H1 (cell line): ENCODE measurements around the gene GTF2B. TPM values are rescaled to one million over a fixed set of nuclear protein-coding genes. Genes with fewer than 3 reads are reported as not detected.

Source experiments
- CTCF ChIA-PET: fragments of 300-600 bp; sonication (Branson Sonifier 250); formaldehyde crosslinking; loops from one replicate; lab custom pipeline; 2021; ENCODE audit not compliant: partially characterized antibody; lab: Charles Lee
- POLR2A ChIA-PET: fragments of 300-600 bp; sonication (Branson Sonifier 250); formaldehyde crosslinking; loops from one replicate; lab custom pipeline; 2021; ENCODE audit warnings: inconsistent platforms; ENCODE audit not compliant: partially characterized antibody; lab: Charles Lee
- DNase-seq, 2 experiments: peaks; one replicate each; pipeline versions ENCODE4 v3.0.0 to v3.0.0-alpha.2; 2010 to 2022; ENCODE audit warnings: low spot score in 2 of 2, low read depth in 1 of 2, mixed read lengths in 1 of 2
- FAIRE-seq: peaks from 2 replicates; lab custom pipeline; 2011; peaks lifted over from hg19 to GRCh38; lab: Jason Lieb, UNC
- H2AFZ ChIP-seq: 2 replicates; pipeline ENCODE4 v1.8.1; 2012; ENCODE audit warnings: low read length, inconsistent platforms
- H2AK5ac ChIP-seq: 2 replicates; pipeline ENCODE4 v1.6.1; 2013; ENCODE audit warnings: low read depth, low read length
- H2BK120ac ChIP-seq: replicated peaks from 2 replicates; pipeline ENCODE3; 2013; ENCODE audit warnings: low read depth, low read length, inconsistent platforms
- H2BK12ac ChIP-seq: 2 replicates; pipeline ENCODE4 v1.6.1; 2013; ENCODE audit warnings: low read depth, low read length
- H2BK15ac ChIP-seq: 2 replicates; pipeline ENCODE4 v1.6.1; 2013; ENCODE audit warnings: low read length
- H2BK20ac ChIP-seq: 2 replicates; pipeline ENCODE4 v1.6.1; 2013; ENCODE audit warnings: low read length
- H2BK5ac ChIP-seq: 2 replicates; pipeline ENCODE4 v1.6.1; 2013; ENCODE audit warnings: low read depth, low read length
- H3K14ac ChIP-seq: 2 replicates; pipeline ENCODE4 v1.6.1; 2013; ENCODE audit warnings: inconsistent platforms; ENCODE audit not compliant: insufficient read length
- H3K18ac ChIP-seq: 2 replicates; pipeline ENCODE4 v1.6.1; 2013; ENCODE audit warnings: low read length; ENCODE audit errors: extremely low read depth
- H3K23ac ChIP-seq: 2 replicates; pipeline ENCODE4 v1.6.1; 2013; ENCODE audit warnings: inconsistent platforms; ENCODE audit not compliant: insufficient read length
- H3K23me2 ChIP-seq: 2 replicates; pipeline ENCODE4 v1.6.1; 2013; ENCODE audit warnings: low read depth, low read length
- H3K27ac ChIP-seq: 2 replicates; pipeline ENCODE4 v1.6.1; 2011; ENCODE audit warnings: low read depth, low read length, inconsistent platforms
- H3K27me3 ChIP-seq, 4 experiments: replicated peaks in 1 of 4; 1 replicate in 1 of 4; 2 replicates in 3 of 4; pipeline versions ENCODE4 v1.6.1 to v1.8.1; 2011 to 2013; ENCODE audit warnings: low read length in 3 of 4, mild to moderate bottlenecking in 3 of 4, inconsistent platforms in 2 of 4, mixed read lengths in 2 of 4, moderate library complexity in 1 of 4; ENCODE audit not compliant: control insufficient read depth in 3 of 4, insufficient read depth in 3 of 4; ENCODE audit errors: extremely low read depth in 1 of 4
- H3K36me3 ChIP-seq, 4 experiments: 2 replicates each; pipeline versions ENCODE4 v1.6.1 to v1.8.1; 2011 to 2013; ENCODE audit warnings: mild to moderate bottlenecking in 4 of 4, low read length in 3 of 4, moderate library complexity in 2 of 4, control low read depth in 1 of 4, inconsistent platforms in 1 of 4; ENCODE audit not compliant: insufficient read depth in 4 of 4, control insufficient read depth in 2 of 4
- H3K4ac ChIP-seq: replicated peaks from 2 replicates; pipeline ENCODE3; 2013; ENCODE audit warnings: low read length, low read depth, mixed read lengths, inconsistent platforms; ENCODE audit not compliant: insufficient read length
- H3K4me1 ChIP-seq, 4 experiments: replicated peaks in 1 of 4; 1 replicate in 1 of 4; 2 replicates in 3 of 4; pipeline versions ENCODE4 v1.6.1 to v1.8.1; 2011 to 2013; ENCODE audit warnings: low read length in 3 of 4, inconsistent platforms in 2 of 4, mixed read lengths in 1 of 4; ENCODE audit not compliant: insufficient read depth in 4 of 4, control insufficient read depth in 3 of 4
- H3K4me2 ChIP-seq, 2 experiments: 2 replicates each; pipeline versions ENCODE4 v1.6.1 to v1.8.1; 2011 to 2013; ENCODE audit warnings: low read depth in 2 of 2, low read length in 2 of 2, control low read depth in 1 of 2, inconsistent platforms in 1 of 2, mild to moderate bottlenecking in 1 of 2; ENCODE audit not compliant: insufficient read depth in 1 of 2
- H3K4me3 ChIP-seq, 4 experiments: fragments of 200-600, 300-600 bp in 1 of 4; sonication (generic), shearing (Covaris generic), sonication (Bioruptor Twin) in 1 of 4; 2 replicates each; pipeline versions ENCODE4 v1.5.1 to v1.8.1; 2011 to 2016; ENCODE audit warnings: low read length in 4 of 4, low read depth in 3 of 4, control low read depth in 2 of 4, inconsistent platforms in 2 of 4, mild to moderate bottlenecking in 2 of 4, mixed read lengths in 1 of 4, moderate library complexity in 1 of 4; ENCODE audit not compliant: insufficient read depth in 2 of 4; ENCODE audit errors: extremely low read depth in 1 of 4
- H3K56ac ChIP-seq: replicated peaks from 2 replicates; pipeline ENCODE3; 2013; ENCODE audit warnings: low read depth, mild to moderate bottlenecking, mixed read lengths, low read length, inconsistent platforms; ENCODE audit not compliant: insufficient read length
- H3K79me1 ChIP-seq: 2 replicates; pipeline ENCODE4 v1.6.1; 2013; ENCODE audit warnings: low read depth, low read length, control low read depth
- H3K79me2 ChIP-seq, 2 experiments: 2 replicates each; pipeline versions ENCODE4 v1.6.1 to v1.8.1; 2012 to 2013; ENCODE audit warnings: low read length in 2 of 2, mild to moderate bottlenecking in 2 of 2, inconsistent platforms in 1 of 2; ENCODE audit not compliant: insufficient read depth in 2 of 2, control insufficient read depth in 1 of 2
- H3K9ac ChIP-seq, 4 experiments: replicated peaks in 1 of 4; 1 replicate in 1 of 4; 2 replicates in 3 of 4; pipeline versions ENCODE4 v1.6.1 to v1.8.1; 2011 to 2013; ENCODE audit warnings: low read depth in 3 of 4, low read length in 3 of 4, control low read depth in 2 of 4, mild to moderate bottlenecking in 2 of 4, moderate library complexity in 2 of 4, inconsistent platforms in 1 of 4; ENCODE audit errors: extremely low read depth in 1 of 4
- H3K9me3 ChIP-seq, 2 experiments: 2 replicates each; pipeline versions ENCODE4 v1.6.1 to v1.8.1; 2012 to 2013; ENCODE audit warnings: mild to moderate bottlenecking in 2 of 2, moderate library complexity in 2 of 2, control low read depth in 1 of 2, inconsistent platforms in 1 of 2, low read depth in 1 of 2, low read length in 1 of 2, mixed read lengths in 1 of 2; ENCODE audit not compliant: insufficient read depth in 2 of 2
- H4K20me1 ChIP-seq, 2 experiments: replicated peaks in 1 of 2; 2 replicates each; pipeline versions ENCODE3 to v1.8.1; 2011 to 2013; ENCODE audit warnings: inconsistent platforms in 2 of 2, low read length in 2 of 2, mild to moderate bottlenecking in 1 of 2; ENCODE audit not compliant: insufficient read depth in 2 of 2, control insufficient read depth in 1 of 2
- H4K5ac ChIP-seq: 2 replicates; pipeline ENCODE4 v1.6.1; 2013; ENCODE audit warnings: low read length, low read depth, mixed read lengths, inconsistent platforms; ENCODE audit not compliant: insufficient read length
- H4K8ac ChIP-seq: 2 replicates; pipeline ENCODE4 v1.8.0; 2013; ENCODE audit warnings: mild to moderate bottlenecking, moderate library complexity, low read length, inconsistent platforms; ENCODE audit not compliant: insufficient read depth; ENCODE audit errors: extremely low read depth
- H4K91ac ChIP-seq: replicated peaks from 2 replicates; pipeline ENCODE3; 2013; ENCODE audit warnings: low read length, mixed read lengths, inconsistent platforms; ENCODE audit not compliant: insufficient read length
- BRCA1 ChIP-seq: IDR thresholded peaks from 2 replicates; pipeline ENCODE4 v1.6.1; 2012; ENCODE audit warnings: low read depth, low read length, improper control_type of control experiment
- CTCF ChIP-seq, 3 experiments: IDR thresholded peaks; 1 replicate in 2 of 3; 2 replicates in 1 of 3; pipeline versions ENCODE4 v1.5.1 to v1.6.1; 2011; ENCODE audit warnings: low read length in 3 of 3, mild to moderate bottlenecking in 3 of 3, inconsistent platforms in 2 of 3, low read depth in 1 of 3, moderate library complexity in 1 of 3; ENCODE audit not compliant: insufficient read depth in 1 of 3; ENCODE audit errors: control extremely low read depth in 1 of 3
- EGR1 ChIP-seq: IDR thresholded peaks from 2 replicates; pipeline ENCODE4 v1.6.1; 2011; ENCODE audit warnings: low read depth, low read length, borderline replicate concordance
- GABPA ChIP-seq: IDR thresholded peaks from 2 replicates; pipeline ENCODE4 v1.6.1; 2011; ENCODE audit warnings: mild to moderate bottlenecking, low read length, moderate library complexity, borderline replicate concordance; ENCODE audit not compliant: insufficient read depth
- JUND ChIP-seq: IDR thresholded peaks from 2 replicates; pipeline ENCODE4 v1.6.1; 2011; ENCODE audit warnings: mild to moderate bottlenecking, improper control_type of control experiment, low read length
- KDM1A ChIP-seq: fragments of 200-600, 300-600 bp; sonication (generic); IDR thresholded peaks from 2 replicates; pipeline ENCODE4 v1.7.1; 2016; ENCODE audit warnings: mild to moderate bottlenecking, low read length, borderline replicate concordance
- RXRA ChIP-seq: IDR thresholded peaks from 2 replicates; pipeline ENCODE4 v1.6.1; 2011; ENCODE audit warnings: low read depth, mild to moderate bottlenecking, low read length, moderate library complexity; ENCODE audit not compliant: insufficient read depth
- SP2 ChIP-seq: IDR thresholded peaks from 2 replicates; pipeline ENCODE4 v1.6.1; 2012; ENCODE audit warnings: mild to moderate bottlenecking, low read length, inconsistent platforms
- SUZ12 ChIP-seq: fragments of 200-600 bp; sonication (generic); IDR thresholded peaks from 2 replicates; pipeline ENCODE4 v1.6.1; 2012; ENCODE audit warnings: mild to moderate bottlenecking, inconsistent platforms, low read length, moderate library complexity, mixed read lengths
- TCF12 ChIP-seq: IDR thresholded peaks from 2 replicates; pipeline ENCODE4 v1.6.1; 2011; ENCODE audit warnings: low read depth, mild to moderate bottlenecking, low read length
- WGBS, 2 experiments: shearing (Covaris generic) in 1 of 2; methylation state at CpG; one replicate each; pipeline versions ENCODE4 v1.1.6 to v1.1.7; 2013 to 2015; ENCODE audit warnings: low lambda C conversion rate in 2 of 2, mixed read lengths in 2 of 2, inconsistent platforms in 1 of 2, low coverage in 1 of 2, missing lambda C conversion rate in 1 of 2; ENCODE audit not compliant: insufficient replicate concordance in 2 of 2, insufficient coverage in 1 of 2, insufficient read length in 1 of 2; ENCODE audit errors: extremely low coverage in 1 of 2, missing lambda C conversion rate in 1 of 2; 5-methylcytosine and 5-hydroxymethylcytosine counted together
- polyA plus RNA-seq, 7 experiments: library from polyadenylated mRNA; depleted of rRNA in 3 of 7; stranded (reverse) in 5 of 7; unstranded in 2 of 7; fragments of >200 nt in 5 of 7; fragments of 200-250 nt in 2 of 7; gene quantifications; 1 replicate in 5 of 7; 2 replicates in 1 of 7; 4 replicates in 1 of 7; pipeline versions ENCODE4 v1.2.1 to v1.2.3, GENCODE V29; 2011 to 2013; ENCODE audit warnings: missing spikeins in 2 of 7, mixed read lengths in 2 of 7
- total RNA-seq: library from RNA; stranded (reverse); fragmentation: NEBNext Ultra II Directional; extraction: Animal tissue kit (Norgen Biotek cat#: 25700); gene quantifications from 2 replicates; pipeline ENCODE4 v1.2.1, GENCODE V29; 2021

Gene GTF2B
- total and polyA plus RNA-seq, 2 of the 8 experiments (the other 6 are each of a cell fraction or from before 2014, with no cell fraction given), result 14.9 to 15.6 TPM

GRCh38 chr1:88883156-88883555 lies 8.2 kb downstream of the GTF2B start:
- H2AK5ac ChIP-seq, result no peak overlapping the region
- CTCF ChIA-PET, result interaction anchor here (1.6 to 9.4 kb wide), 2 partner anchors 6 to 147 kb away, joined by 4 to 68 read pairs; no protein-coding TSS in a partner anchor

More at GRCh38 chr1:88883156-88883555, 8.2 kb downstream of the GTF2B start:
- Histone ChIP-seq H2BK5ac (no peak overlapping the region), H3K27me3 (no peaks in the 10 kb centered on the region), H3K9me3 (no peaks in the 10 kb centered on the region), H3K79me1 (no peaks in the 10 kb centered on the region), H3K9ac (no peak overlapping the region), H2BK120ac (no peak overlapping the region), H3K23me2 (no peaks in the 10 kb centered on the region), H2BK12ac (no peak overlapping the region), H4K91ac (no peak overlapping the region), H2BK20ac (no peak overlapping the region), H3K18ac (no peak overlapping the region), H4K5ac (no peak overlapping the region), H3K27ac (no peak overlapping the region), H3K79me2 (no peaks in the 10 kb centered on the region), H3K56ac (no peak overlapping the region), H3K4ac (no peak overlapping the region), H2BK15ac (no peak overlapping the region), H3K23ac (no peak overlapping the region), H3K14ac (no peak overlapping the region), H4K8ac (no peak overlapping the region), H3K4me2 (no peak overlapping the region), H2AFZ (no peak overlapping the region), H4K20me1 (no peaks in the 10 kb centered on the region), H3K36me3 (peaks cover 0 to 9% (median 4%) of the 10 kb centered on the region in 4 experiments; a peak in 2 of 8 replicates), H3K4me1 (no peaks in the 10 kb centered on the region)
- FAIRE-seq (no peak), DNase-seq (no peak)
- WGBS, 2 experiments, result 91% methylated on average over 3 of the region's 3 CpGs; no CpG with 5 or more reads in 1 of the 2 experiments
- POLR2A ChIA-PET, result no interaction called here
- no peak for TF ChIP-seq BRCA1
- no peak for TF ChIP-seq EGR1
- TF ChIP-seq RXRA, result no peak
- no peak for TF ChIP-seq TCF12
- TF ChIP-seq KDM1A, result no peak
- no peak for TF ChIP-seq SUZ12
- no peak for TF ChIP-seq CTCF (IDR thresholded peaks at IDR 0.05; ENCODE audit: control extremely low read depth in 1 of 3, insufficient read depth in 1 of 3, low read depth in 1 of 3, low read length in 3 of 3)
- TF ChIP-seq SP2, result no peak
- no peak for TF ChIP-seq GABPA
- no peak for TF ChIP-seq JUND
- TF ChIP-seq, all 59 proteins: peak for 0
- H3K4me3 ChIP-seq, result no peak overlapping the region
